ENCODE data around the gene MAPK8IP3.
A peak's percentile ranks its signal among the peaks of the same experiment; 100 is the strongest.
"Not testable (repeated sequence)": the region's sequence is repeated elsewhere in the genome, so short reads cannot be mapped to it uniquely, and the experiment has no call there.

MAPK8IP3 gene

GRCh38 chr16:1788095-1788707 is 82.2 kb downstream of the MAPK8IP3 start:
- DNase-seq: no peak

- no peak for DNase-seq
These were observed 82.7 kb downstream of the MAPK8IP3 start for GRCh38 chr16:1788708-1789100.

- DNase-seq: no peak
These were observed 83.6 kb downstream of the MAPK8IP3 start for GRCh38 chr16:1789643-1790045.

- DNase-seq: no peak
These were observed 84.2 kb downstream of the MAPK8IP3 start for GRCh38 chr16:1790261-1790610.

GRCh38 chr16:1790611-1791255 is 84.7 kb downstream of the MAPK8IP3 start:
- DNase-seq: no peak

GRCh38 chr16:1791256-1791942 is 85.4 kb downstream of the MAPK8IP3 start:
- DNase-seq: no peak

GRCh38 chr16:1791943-1792812 is 86.2 kb downstream of the MAPK8IP3 start:
- no peak for DNase-seq

GRCh38 chr16:1792836-1793577 is 87.0 kb downstream of the MAPK8IP3 start:
- DNase-seq: no peak

GRCh38 chr16:1793578-1794220 is 87.7 kb downstream of the MAPK8IP3 start, which contains the start of gene IGFALS:
IGFALS (minus strand) TSS chr16:1793705; CDS start chr16:1793652, 53 bp downstream.
- DNase-seq: no peak

- no peak for DNase-seq
These were observed 88.4 kb downstream of the MAPK8IP3 start for GRCh38 chr16:1794221-1794871.

- DNase-seq: no peak
These were observed 89.1 kb downstream of the MAPK8IP3 start for GRCh38 chr16:1794908-1795666.

- DNase-seq: not testable (repeated sequence)
These were observed 93.3 kb downstream of the MAPK8IP3 start for GRCh38 chr16:1799263-1799662.

- no peak for DNase-seq
These were observed 94.7 kb downstream of the MAPK8IP3 start for GRCh38 chr16:1800701-1801100.

- no peak for DNase-seq
These were observed 101.6 kb downstream of the MAPK8IP3 start for GRCh38 chr16:1807626-1808025.

- DNase-seq: no peak
These were observed 102.7 kb downstream of the MAPK8IP3 start for GRCh38 chr16:1808691-1809090.

GRCh38 chr16:1809281-1809801 is 103.3 kb downstream of the MAPK8IP3 start:
- DNase-seq: no peak

GRCh38 chr16:1810106-1810505 is 104.1 kb downstream of the MAPK8IP3 start:
- DNase-seq: no peak

- DNase-seq: no peak
These were observed 104.5 kb downstream of the MAPK8IP3 start for GRCh38 chr16:1810536-1810935.

GRCh38 chr16:1812732-1813163 is 106.8 kb downstream of the MAPK8IP3 start:
- DNase-seq: peak; percentile 12

- no peak for DNase-seq
These were observed 109.5 kb downstream of the MAPK8IP3 start for GRCh38 chr16:1815461-1815860.
